GM21786 (cell line): ENCODE results near the gene NRGN.
"Not testable (repeated sequence)": the region's sequence is repeated elsewhere in the genome, so short reads cannot be mapped to it uniquely, and the experiment has no call there.

Experiments
- ATAC-seq: cut with Tn5 transposase; IDR thresholded peaks from one replicate; pipeline ENCODE4 v1.9.1; 2021; ENCODE audit not compliant: unreplicated experiment

The NRGN gene

GRCh38 chr11:124756033-124756752 is 16.5 kb downstream of the NRGN start:
- no peak for ATAC-seq

DNA sequence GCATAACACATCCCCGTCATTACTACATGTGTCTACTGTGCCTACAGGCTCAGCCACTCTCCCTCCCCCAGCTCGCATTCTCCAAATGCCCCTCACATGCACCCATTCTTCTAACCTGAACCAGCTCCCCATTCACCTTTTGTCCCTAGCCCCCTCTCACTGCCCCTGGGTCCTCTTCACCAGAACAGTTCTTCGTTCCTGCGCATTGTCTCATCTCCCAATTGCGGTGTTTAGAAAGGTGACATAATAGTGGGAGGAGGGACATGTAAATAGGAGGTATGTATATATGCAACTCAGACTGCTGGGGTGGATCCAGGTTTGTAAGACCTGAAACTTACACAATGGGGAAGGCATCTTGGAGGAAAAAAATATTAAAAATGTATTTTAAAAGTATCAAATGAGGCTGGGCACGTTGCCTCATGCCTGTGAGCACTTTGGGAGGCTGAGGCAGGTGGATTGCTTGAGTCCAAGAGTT is 17.0 kb downstream of the NRGN start:
- ATAC-seq: no peak

DNA sequence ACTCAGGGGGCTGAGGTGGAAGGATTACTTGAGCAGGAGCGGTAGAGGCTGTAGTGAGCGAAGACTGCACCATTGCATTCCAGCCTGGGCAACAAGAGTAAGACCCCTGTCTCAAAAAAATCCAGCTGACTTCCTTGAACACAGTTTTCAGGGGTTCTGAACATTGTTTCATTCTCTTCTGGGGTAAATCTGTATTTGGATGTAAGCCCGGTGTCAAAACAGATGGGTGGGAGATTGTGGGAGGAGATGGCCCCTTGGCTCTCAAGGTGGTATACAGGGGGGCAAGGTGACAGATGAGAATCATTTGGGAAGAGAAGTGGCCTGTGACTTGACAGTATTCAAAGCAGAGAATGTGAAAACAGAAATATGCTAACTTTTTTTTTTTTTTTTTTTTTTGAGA is 17.6 kb downstream of the NRGN start:
- ATAC-seq: no peak

DNA sequence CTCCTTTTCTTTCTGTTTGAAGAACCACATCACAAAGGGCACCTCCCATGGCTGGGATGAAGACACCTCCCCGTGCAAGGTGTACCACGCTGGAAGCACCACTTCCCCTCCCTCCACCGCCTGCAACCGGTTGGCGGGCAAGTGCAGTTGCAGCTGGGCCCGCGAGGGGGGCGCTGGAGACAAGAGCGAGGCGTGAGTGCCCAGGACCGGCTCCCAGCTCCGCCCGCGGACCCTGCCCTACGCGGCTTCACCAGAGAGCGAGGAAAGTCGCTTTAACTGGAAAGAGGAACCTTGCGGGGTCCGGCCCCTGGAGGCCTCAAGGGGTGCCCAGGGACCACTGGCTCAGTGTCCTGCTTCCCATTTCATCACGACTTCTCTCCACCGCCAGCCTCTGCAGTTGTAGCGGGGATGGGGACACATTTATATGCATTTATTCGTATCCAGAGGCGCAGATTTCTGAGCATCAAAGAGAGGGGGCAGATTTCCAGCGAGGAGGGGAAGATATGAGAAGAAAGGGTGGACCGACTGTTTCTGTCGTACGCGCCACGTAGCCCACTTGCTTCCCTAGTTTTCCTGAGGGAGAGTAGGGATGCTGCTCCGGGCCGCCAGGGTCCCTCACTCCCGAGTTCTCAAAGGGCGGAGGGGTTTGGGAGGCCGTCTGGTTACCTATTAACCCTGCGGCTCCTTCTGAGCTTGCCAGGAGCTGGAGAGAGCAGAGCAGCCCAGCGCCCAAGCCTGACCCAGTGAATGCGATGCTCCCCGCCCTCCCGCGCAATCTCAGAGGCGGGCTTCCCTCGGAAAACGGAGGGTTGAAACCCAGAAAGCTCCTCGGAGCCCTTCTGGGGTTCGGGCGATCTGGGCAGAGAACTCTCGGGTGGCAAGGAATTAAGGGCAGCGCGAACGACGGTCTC is 18.9 kb downstream of the NRGN start:
- ATAC-seq: peak; percentile 48

DNA sequence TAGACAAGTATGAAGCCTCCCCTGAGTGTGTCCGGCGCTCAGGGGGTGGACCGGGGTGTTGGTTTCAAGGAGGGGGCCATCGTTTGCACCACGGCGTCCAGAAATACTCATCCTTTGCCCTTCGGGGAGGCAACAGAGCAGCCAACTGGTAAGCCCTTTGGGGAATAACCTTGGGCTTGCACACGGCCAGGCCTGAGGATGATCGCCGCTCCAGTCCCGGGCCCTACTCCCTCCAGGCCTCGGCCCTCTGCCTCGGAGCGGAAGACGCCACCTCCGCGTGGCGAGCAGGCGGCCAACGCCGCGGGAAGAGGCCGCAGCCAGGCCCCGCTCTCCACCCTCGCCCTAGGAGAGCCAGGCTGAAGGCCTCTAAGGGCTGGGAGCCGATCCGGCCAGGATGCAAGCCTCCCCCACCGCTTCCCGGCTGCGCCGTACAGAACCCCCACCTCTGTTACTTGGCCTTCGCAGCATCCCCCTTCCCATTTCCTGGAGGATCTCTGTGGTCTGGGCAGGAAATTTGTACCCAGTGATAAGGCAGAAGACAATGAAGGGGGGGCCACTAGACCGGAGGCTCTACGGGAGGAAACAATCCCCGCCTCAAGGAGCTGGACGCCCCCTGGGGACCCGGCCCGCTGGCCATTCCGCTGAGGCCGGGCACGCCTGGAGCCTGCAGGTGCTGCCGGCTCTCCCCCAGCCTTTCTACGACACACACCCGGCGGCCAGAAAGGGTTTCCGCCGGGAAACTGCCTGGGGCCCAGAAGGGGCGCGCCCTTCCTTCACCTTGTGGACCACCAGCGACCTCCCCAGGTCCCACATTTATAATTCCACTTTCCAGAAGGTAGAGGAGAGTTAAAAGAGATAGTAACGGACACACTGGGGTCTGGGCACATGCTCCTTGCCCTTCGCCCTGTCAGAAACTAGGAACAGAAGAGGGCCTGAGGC is 19.8 kb downstream of the NRGN start:
- peak; percentile 5 for ATAC-seq

GRCh38 chr11:124760205-124760652 is 20.5 kb downstream of the NRGN start:
- peak; percentile 25 for ATAC-seq

- no peak for ATAC-seq
These were observed 21.1 kb downstream of the NRGN start for GRCh38 chr11:124760806-124761205.

- no peak for ATAC-seq
These were observed 21.8 kb downstream of the NRGN start for GRCh38 chr11:124761301-124762104.

- ATAC-seq: peak; percentile 50
These were observed 22.4 kb downstream of the NRGN start, which contains the start of gene ESAM for GRCh38 chr11:124762105-124762623. TSS of gene ESAM (minus strand) at chr11:124762290. CDS start at chr11:124762154, 136 bp downstream.

DNA sequence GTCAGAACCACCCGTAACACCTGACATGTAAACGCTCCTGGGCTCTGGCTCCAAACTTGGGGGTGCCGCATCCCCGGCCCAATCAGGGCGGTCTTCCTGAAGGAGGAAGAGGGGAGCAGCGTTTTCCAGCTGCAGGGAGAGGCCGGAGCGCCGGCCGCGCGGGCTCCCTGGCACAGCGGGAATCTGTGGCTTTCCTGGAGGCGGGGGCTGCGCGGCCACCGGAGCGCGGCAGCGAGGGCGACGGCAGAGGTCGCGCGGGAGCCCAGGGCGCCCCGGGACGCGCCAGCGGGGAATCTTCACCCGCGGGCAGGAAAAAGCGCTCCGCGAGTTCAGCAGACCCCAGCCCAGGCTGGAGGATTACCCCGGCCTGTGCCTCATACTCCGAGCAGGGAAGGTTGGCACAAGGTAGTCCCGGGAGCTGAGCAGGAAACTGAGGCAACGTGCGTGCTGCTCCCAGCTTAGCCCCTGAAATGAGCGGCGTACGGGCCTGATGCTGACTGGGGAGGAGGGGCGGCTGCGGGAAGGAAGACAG is 22.9 kb downstream of the NRGN start:
- peak; percentile 3 for ATAC-seq

DNA sequence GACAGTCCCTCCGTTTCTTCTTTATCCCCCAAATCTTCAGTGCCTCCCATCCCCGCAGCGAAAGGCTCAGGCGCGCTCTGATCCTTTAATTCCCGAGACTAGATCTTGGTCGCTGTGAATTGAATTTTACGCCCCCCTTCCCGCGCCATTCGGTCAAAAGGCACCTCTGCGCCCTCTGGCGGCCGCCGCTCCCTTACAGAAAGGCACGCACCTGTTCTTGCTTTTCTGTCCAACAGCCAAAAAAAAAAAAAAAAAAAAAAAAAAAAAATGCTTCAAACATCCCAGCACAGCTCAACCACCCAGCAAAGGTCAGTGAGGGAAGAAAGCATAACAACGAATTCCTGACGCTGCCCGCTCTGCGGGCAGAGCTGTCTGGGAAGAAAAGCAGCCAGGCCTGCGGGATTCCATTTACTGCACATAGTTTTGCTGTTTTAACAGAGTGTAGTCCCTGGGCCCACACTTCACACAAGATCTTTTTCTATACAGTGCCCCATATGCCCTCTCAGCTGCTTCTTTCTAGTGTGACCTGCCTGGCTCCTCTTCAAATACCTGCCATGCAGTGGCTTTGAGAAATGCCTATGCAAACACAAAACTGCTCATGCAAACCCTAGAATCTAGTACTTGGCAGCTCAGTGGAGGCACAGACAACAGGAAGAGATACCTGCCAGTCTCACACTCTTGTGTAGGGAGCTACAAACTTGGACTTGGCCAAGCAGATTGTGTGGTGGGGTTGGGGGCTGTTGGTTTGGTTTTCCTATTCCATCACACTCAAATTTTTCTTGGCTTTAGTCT is 23.6 kb downstream of the NRGN start:
- ATAC-seq: peak; percentile 21

- ATAC-seq: no peak
These were observed 26.4 kb downstream of the NRGN start for GRCh38 chr11:124766156-124766555.

DNA sequence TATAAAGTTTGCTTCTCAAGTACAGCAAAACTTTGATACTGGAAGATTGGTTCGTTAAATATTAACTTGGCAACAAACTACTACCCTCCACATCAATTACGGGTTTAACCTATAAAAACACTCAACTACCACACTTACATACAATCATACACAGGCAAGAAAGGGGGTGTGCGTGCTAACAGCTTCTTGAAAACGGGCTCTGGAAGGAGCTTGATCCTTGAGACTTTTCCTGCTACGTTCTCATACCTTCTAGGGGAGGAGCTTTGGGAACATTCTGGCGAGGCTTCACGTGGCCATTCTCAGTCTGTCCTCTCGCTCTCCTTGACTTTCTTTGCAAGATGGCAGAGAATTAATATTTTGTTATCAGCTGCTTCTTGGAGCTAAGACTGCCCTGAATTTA is 29.2 kb downstream of the NRGN start:
- ATAC-seq: no peak

GRCh38 chr11:124769806-124770774 is 30.3 kb downstream of the NRGN start:
- no peak for ATAC-seq

- not testable (repeated sequence) for ATAC-seq
These were observed 31.2 kb downstream of the NRGN start for GRCh38 chr11:124770959-124771358.

GRCh38 chr11:124776865-124777645 is 37.3 kb downstream of the NRGN start:
- ATAC-seq: no peak

GRCh38 chr11:124778281-124778680 is 38.5 kb downstream of the NRGN start:
- no peak for ATAC-seq
